ENCODE data around the gene RPS6KA2. TPM values are rescaled to one million over a fixed set of nuclear protein-coding genes. Genes with fewer than 3 reads are reported as not detected.
"Not testable (repeated sequence)": the region's sequence is repeated elsewhere in the genome, so short reads cannot be mapped to it uniquely, and the experiment has no call there.

RPS6KA2 gene
- polyA plus RNA-seq, 1 experiment = 70.9 TPM

GRCh38 chr6:166529586-166529985 lies 97.5 kb downstream of the RPS6KA2 start:
- Histone ChIP-seq H3K4me3 (ENCODE audit: low read depth, low read length) (no peak overlapping the region), H3K9me3 (ENCODE audit: control insufficient read depth, insufficient read depth, low read length) (no peaks in the 10 kb centered on the region; the same call in 1 of the 2 replicates), H3K27ac (ENCODE audit: low read depth, low read length) (no peak overlapping the region), H3K27me3 (ENCODE audit: control insufficient read depth, insufficient read depth, low read length) (no peaks in the 10 kb centered on the region)
- CTCF ChIA-PET = interaction anchor here (0.9 kb wide), 1 partner anchor 24 kb away, joined by 3 read pairs; no protein-coding TSS in a partner anchor
- no peak for TF ChIP-seq CTCF (IDR thresholded peaks at IDR 0.05; ENCODE audit: low read depth, low read length)
- POLR2A ChIA-PET = no interaction called here
- DNase-seq (ENCODE audit: low read depth, low spot score) = no peak

DNA sequence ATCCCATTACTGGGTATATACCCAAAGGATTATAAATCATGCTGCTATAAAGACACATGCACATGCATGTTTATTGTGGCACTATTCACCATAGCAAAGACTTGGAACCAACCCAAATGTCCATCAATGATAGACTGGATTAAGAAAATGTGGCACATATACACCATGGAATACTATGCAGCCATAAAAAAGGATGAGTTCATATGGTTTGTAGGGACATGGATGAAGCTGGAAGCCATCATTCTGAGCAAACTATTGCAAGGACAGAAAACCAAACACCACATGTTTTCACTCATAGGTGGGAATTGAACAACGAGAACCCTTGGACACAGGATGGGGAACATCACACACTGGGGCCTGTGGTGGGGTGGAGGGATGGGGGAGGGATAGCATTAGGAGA lies 98.0 kb downstream of the RPS6KA2 start:
- POLR2A ChIA-PET = not testable (repeated sequence)

DNA sequence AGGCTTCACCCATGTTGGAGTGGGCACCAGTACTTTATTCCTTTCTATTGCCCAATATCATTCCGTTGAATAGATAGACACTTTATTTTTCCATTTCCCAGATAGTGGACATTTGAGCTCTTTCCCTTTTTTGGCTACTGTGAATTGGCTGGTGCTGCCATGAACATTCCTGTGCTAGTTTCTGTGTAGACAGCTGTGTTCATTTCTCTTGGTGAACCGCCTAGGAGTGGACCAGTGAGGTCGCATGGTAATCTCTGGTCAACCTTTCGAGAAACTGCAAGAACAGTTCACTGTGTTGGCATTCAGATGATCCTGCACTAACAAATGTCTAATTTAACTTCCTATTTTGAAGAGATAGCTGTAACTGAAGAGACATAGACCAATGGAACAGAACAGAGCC lies 99.2 kb downstream of the RPS6KA2 start:
- no peak for TF ChIP-seq CTCF (IDR thresholded peaks at IDR 0.05; ENCODE audit: low read depth, low read length)
- POLR2A ChIA-PET = no interaction called here
- CTCF ChIA-PET = no interaction called here

More for the DNA sequence above, 98.0 kb downstream of the RPS6KA2 start:
- H3K4me3 ChIP-seq (ENCODE audit: low read depth, low read length); H3K9me3 ChIP-seq (ENCODE audit: control insufficient read depth, insufficient read depth, low read length); DNase-seq (ENCODE audit: low read depth, low spot score); CTCF ChIA-PET; H3K27ac ChIP-seq (ENCODE audit: low read depth, low read length); H3K27me3 ChIP-seq (ENCODE audit: control insufficient read depth, insufficient read depth, low read length): not testable (repeated sequence)

GRCh38 chr6:166526937-166527336 lies 100.1 kb downstream of the RPS6KA2 start:
- no peak for TF ChIP-seq CTCF (IDR thresholded peaks at IDR 0.05; ENCODE audit: low read depth, low read length)
- H3K27ac ChIP-seq (ENCODE audit: low read depth, low read length) = no peak overlapping the region
- no peak overlapping the region for H3K4me3 ChIP-seq (ENCODE audit: low read depth, low read length)
- DNase-seq (ENCODE audit: low read depth, low spot score) = no peak
- no peaks in the 10 kb centered on the region for H3K27me3 ChIP-seq (ENCODE audit: control insufficient read depth, insufficient read depth, low read length)
- peaks cover 5% of the 10 kb centered on the region for H3K9me3 ChIP-seq (ENCODE audit: control insufficient read depth, insufficient read depth, low read length)
- ChIA-PET POLR2A (no interaction called here), CTCF (no interaction called here)

More for the DNA sequence above, 99.2 kb downstream of the RPS6KA2 start:
- Histone ChIP-seq H3K27me3 (ENCODE audit: control insufficient read depth, insufficient read depth, low read length) (no peaks in the 10 kb centered on the region), H3K9me3 (ENCODE audit: control insufficient read depth, insufficient read depth, low read length) (no peaks in the 10 kb centered on the region; the same call in 1 of the 2 replicates), H3K4me3 (ENCODE audit: low read depth, low read length) (no peak overlapping the region), H3K27ac (ENCODE audit: low read depth, low read length) (no peak overlapping the region)
- no peak for DNase-seq (ENCODE audit: low read depth, low spot score)

DNA sequence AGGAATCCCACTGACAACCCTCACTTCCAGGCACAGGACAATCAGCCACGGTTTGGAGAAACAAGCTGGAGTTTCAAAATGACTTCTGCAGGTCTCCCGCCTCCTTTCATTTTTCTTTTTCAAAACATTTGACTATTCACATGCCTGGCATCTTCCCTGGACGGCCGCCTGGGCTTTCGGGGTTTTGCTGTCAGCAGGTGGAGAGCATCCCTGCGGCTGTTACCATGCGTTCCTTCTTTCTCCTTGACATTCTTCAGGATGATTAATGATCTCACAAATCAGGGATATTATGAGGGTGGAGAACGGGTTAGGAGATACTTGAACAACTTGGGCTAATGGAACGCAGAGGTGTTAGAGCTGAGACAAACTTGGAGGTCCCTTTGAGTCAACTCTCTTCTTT lies 101.5 kb downstream of the RPS6KA2 start:
- DNase-seq (ENCODE audit: low read depth, low spot score) = no peak
- CTCF ChIA-PET = interaction anchor here (1.4 kb wide), 1 partner anchor 10 kb away, joined by 4 read pairs; no protein-coding TSS in a partner anchor
- Histone ChIP-seq H3K27ac (ENCODE audit: low read depth, low read length) (no peak overlapping the region), H3K4me3 (ENCODE audit: low read depth, low read length) (no peak overlapping the region), H3K9me3 (ENCODE audit: control insufficient read depth, insufficient read depth, low read length) (peaks cover 14% of the 10 kb centered on the region), H3K27me3 (ENCODE audit: control insufficient read depth, insufficient read depth, low read length) (no peaks in the 10 kb centered on the region)
- no peak for TF ChIP-seq CTCF (IDR thresholded peaks at IDR 0.05; ENCODE audit: low read depth, low read length)
- POLR2A ChIA-PET = interaction anchor here (0.6 kb wide), 1 partner anchor 99 kb away, joined by 3 read pairs; no protein-coding TSS in a partner anchor

Data from AG04450 (cell line).